ENCODE data around the gene HUWE1.

- TF ChIP-seq CTCF (IDR thresholded peaks at IDR 0.05) = no peak
- TF ChIP-seq EP300 (IDR thresholded peaks at IDR 0.05; ENCODE audit: low read depth) = no peak
- TF ChIP-seq POLR2AphosphoS5 (IDR thresholded peaks at IDR 0.05) = no peak
- no peak for TF ChIP-seq POLR2A (IDR thresholded peaks at IDR 0.05)
Observed at GRCh38 chrX:53716328-53717088, 30.0 kb upstream of the HUWE1 start.

Data from transverse colon (tissue), 4 donors.